Measurements from ENCODE around the gene HES2.

DNA sequence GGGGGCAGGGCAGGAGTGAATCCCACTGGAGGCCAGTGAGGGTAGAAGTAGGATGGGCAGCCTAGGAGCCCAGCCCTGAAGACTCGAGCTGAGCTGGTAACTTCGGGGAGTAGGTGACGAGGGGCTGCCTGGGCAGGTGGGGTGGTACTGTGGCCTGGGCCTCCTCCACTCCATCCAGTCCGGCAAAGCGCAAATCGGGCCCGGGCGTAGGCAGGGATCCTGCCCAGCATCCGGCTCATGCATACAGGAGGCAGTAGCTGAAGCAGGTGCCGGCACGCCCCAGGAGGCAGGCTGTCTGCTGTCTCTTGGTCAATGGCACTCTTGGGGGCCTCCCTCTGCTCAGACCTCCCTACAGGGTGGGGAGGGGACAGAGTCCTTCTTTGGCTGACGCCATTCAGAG lies 47.5 kb upstream of the HES2 start:
- TF ChIP-seq ZNF274 (IDR thresholded peaks at IDR 0.05; ENCODE audit: low read depth, low read length): no peak
- no peak for TF ChIP-seq YY1 (IDR thresholded peaks at IDR 0.05; ENCODE audit: insufficient read depth, insufficient read length)
- TF ChIP-seq SUZ12 (IDR thresholded peaks at IDR 0.05; ENCODE audit: extremely low read depth, insufficient read depth, insufficient read length): no peak

Measured in NT2/D1 (cell line).